ENCODE measurements around the gene DSCAM. TPM values are rescaled to one million over a fixed set of nuclear protein-coding genes. Genes with fewer than 3 reads are reported as not detected.

Gene DSCAM
- total RNA-seq, 1 donor from 2014 or later: 0.20 TPM

- DNase-seq: no peak
These were observed 142.8 kb downstream of the DSCAM start for GRCh38 chr21:40704141-40704540.

DNA sequence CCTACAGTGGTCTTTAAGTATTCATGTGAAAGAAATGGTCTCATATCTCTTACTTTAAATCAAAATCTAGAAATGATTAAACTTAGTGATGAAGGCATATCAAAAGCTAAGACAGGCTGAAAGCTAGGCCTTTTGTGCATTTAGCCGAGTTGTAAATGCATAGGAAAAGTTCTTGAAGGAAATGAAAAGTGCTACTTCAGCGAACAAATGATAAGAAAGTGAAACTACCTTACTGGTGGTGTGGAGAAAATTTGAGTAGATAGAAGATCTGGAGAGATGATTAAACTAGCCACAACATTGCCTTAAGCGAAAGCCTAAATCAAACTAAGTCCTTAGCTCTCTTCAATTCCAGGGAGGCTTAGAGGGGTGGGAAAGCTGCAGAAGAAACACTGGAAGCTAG, 147.6 kb downstream of the DSCAM start:
- no peak for DNase-seq

GRCh38 chr21:40696246-40696645, 150.7 kb downstream of the DSCAM start:
- no peak for DNase-seq

DNA sequence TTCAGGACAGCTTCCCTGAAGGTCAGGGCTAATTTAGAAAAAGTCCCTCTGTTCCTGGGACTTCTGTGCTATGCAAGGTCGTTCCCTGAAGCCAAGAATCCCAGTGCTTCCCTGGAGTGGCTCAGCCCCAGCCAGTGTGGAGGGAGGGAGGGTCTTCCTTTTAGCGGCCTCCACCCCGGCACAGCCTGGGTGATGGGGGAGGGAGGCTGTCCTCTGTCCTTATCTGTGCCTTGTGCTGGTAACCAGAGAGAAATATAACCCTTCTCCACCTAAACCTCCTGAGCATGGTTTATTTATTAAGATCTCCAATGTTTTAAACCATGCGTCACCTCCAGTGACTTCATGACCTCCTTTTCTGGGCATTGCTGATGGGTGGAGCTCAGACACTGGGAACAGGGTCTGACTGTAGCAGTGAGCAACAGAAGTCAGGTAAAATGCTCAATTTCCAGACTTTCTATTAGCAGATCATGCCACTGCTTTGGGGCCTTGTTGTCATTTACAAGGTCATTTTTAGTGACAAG, 157.1 kb downstream of the DSCAM start:
- no peak for DNase-seq

GRCh38 chr21:40689217-40689616, 157.7 kb downstream of the DSCAM start:
- no peak for DNase-seq

DNA sequence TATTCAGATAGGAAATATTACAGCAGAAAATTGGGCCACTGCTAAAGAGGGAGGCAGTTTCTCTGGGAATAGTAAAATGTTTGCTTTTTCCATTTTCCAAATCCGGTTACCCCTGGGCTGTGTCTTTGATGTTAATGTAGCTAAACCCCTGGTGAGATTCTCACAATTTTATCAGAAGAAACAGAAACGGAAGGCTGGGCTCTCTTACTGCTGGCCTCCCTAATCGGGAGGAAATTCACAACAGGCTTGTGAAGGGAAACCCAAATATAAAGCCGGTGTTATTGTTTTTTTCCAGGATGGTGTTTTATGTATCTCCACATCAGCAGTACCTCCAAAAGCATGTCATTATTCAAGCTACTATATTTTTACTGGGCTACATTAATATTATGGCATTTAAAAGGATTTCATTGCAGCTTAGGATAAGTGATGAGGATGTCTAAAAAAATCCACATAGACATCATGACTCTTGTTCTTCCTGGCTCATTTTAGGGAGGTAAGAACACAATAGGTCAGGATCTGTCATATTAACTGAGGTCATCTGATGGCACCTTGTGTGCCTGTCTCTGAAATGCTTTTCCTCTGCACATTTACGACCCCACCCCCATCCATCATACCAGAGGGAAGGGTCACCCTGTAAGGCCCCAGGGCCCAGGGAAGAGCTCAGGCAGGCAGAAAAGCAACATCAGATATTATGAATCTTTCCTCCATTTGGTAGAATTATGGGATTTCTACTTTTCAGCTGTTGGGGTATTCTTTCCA, 158.7 kb downstream of the DSCAM start:
- DNase-seq: no peak

- no peak for DNase-seq
These were observed 159.3 kb downstream of the DSCAM start for GRCh38 chr21:40687625-40688024.

- no peak for DNase-seq
These were observed 160.4 kb downstream of the DSCAM start for GRCh38 chr21:40686526-40686925.

DNA sequence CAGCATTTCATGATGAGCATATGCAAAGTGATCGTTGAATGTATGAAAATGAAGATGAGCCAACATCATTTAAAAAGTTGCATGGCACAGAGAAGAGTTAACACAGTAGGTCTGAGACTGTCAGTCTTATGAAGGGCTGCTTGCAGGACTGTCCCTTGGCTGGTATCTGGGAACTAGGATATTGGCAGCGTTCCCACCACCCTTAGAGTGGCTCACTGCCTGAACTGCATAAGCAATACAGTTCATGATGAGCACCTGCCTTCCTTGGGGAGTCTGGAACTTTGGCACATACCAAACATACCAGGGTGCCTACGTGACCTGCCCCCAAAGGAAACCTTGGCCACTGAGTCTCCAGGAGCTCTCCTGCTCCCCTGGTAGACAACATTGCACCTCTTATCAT, 161.8 kb downstream of the DSCAM start:
- DNase-seq: no peak

- no peak for DNase-seq
These were observed 162.2 kb downstream of the DSCAM start for GRCh38 chr21:40684726-40685125.

DNA sequence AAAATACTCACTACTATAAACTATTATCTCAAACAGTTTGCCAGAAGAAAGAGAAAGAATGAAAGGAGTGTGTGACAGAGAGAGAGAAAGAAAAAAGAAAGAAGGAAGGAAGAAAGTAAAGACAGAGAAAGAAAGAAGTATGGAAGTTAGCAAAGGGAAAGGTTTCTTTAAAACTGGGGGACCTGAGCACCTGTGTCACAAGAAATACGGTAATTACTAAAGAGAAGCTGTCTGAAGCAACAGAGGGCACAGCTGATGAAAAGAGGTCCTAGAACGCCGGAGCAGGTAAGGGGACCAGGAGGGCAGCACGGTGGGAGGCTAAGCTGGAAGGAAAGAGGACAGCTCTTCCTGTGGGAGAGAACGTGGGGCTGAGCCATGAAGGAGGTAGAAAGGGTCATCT, 163.6 kb downstream of the DSCAM start:
- DNase-seq: no peak

GRCh38 chr21:40681164-40681859, 165.6 kb downstream of the DSCAM start:
- no peak for DNase-seq

DNA sequence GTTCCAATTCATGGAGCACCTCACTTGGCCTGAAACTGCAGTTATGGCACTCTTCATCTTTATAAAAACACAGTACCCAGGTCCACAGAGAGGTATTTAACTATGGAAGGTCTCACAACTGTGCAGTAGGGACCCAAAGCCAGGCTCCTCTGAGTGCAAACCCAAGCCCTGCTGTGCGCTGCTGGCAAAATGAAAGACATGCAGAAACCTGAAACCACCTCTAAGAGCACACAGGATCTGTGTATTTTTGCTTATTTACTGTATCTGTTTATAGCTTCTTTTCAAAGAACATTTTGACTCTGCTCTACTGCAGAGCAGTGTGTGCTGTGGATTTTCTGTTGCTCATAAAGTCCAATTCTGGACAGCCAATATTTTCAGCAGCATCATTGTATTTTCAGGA, 166.6 kb downstream of the DSCAM start:
- no peak for DNase-seq

DNA sequence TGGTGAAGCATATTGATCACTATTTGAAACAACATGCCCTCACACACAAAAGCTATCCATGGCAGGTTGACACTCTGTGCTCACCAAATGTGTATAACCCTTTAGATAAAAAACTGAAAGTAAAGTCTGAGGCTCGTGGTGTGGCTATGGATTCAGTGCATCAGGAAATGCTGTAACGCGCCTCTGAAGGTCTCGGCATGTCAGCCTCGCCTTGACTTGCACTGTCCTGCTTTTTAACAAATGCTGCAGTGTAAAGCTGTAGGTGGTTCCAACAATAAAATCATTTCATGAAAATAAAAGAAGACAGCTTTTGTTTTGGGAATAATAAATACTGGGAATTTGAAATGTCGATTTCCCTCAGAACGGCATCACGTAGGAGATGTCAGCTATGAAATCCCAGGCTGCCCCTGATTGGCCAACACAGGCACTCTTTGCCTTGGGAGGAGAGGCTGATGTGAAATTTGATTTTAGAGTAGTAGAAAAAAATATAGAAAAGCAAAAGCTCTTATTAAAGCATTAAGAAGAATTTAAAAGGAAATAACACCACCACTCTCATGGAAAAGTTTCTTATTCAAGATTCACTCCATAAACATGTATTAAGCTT, 168.2 kb downstream of the DSCAM start:
- no peak for DNase-seq

DNA sequence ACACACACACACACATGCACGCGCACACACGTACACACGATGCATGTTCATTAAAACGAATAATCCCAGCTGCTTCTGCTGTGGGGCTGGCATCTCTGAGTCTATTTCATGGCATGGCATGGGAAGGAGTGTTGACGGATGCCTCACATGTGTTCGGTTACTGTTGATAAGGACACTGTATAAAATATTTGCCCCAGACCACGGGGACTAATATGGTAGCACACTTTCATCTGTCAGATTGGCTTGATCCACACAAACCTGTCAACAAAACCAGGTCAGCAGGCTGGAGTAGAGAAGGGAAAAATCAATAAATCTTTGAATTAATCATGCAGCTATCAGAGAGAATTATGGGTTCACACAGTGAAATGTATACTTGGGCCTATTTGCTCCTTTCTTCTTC, 171.9 kb downstream of the DSCAM start:
- no peak for DNase-seq

- no peak for DNase-seq
These were observed 174.4 kb downstream of the DSCAM start for GRCh38 chr21:40672602-40673001.

- no peak for DNase-seq
These were observed 175.2 kb downstream of the DSCAM start for GRCh38 chr21:40671716-40672115.

GRCh38 chr21:40668555-40669275, 178.2 kb downstream of the DSCAM start:
- DNase-seq: no peak

DNA sequence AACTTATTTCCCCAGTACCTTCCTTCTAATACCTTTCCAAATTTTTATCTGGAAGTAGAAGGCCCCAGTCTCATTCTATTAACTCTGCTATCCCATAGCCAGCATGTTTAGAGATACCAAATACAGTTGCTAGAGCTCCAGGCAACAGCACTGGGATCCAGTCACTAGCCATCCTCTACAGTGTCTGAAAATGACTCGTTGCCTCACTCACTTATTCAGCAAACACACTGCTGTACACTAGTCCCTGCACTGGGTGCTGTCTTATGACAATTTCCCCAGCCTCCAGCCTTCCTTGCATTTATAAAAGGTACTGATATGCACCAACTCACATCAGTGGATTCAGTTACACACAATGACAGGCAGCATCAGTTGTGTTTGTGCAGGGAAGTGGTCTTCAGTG, 179.0 kb downstream of the DSCAM start:
- no peak for DNase-seq

DNA sequence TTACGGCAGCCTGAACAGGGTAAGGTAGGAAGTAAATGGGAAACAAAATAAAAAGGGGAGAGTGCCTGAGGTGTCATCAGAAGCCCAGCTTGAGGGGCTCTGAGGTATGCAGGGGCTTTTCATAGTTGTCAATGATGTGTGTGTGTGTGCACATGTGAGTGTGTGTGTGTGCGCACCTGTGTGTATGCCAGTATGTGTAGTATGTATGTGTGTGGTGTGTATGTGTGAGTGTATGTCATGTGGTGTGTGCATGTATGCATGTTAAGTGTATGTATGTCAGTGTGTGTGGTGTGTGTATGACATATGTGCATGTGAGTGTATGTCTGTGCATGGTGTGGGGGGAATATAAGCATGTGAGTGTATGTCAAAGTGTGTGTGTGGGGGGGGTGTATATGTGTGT, 184.1 kb downstream of the DSCAM start:
- no peak for DNase-seq

- no peak for DNase-seq
These were observed 186.5 kb downstream of the DSCAM start for GRCh38 chr21:40660461-40660860.

- DNase-seq: no peak
These were observed 188.6 kb downstream of the DSCAM start for GRCh38 chr21:40658311-40658710.

DNA sequence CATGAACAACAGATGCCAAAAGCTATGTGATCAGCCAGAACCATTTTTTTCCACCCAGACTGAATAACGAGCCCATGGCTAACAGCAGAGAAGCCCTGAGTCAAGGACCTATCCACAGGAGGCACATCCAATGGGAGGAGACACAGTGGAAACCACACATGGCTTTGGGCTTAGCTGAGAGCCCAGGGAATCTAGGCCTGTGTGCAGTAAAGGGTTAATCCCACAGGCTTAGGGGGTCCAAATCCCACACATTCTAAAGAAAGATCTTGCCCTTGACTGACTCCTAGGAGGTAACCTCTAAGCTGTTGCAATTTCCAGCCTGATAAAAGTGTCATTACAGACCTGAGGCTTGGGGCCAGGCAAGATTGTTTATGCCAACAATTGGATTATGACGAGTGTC, 194.5 kb downstream of the DSCAM start:
- no peak for DNase-seq
